Right lobe of liver (tissue), 4 donors: ENCODE results near the gene MKRN2OS.

Experiments
- CTCF ChIP-seq, 4 donors: fragments of 200-600 bp in 3 of 4; fragments of 450-650 bp in 1 of 4; IDR thresholded peaks; one replicate each; pipeline versions ENCODE4 v1.5.1 to v1.8.0; 2016 to 2022; ENCODE audit warnings: antibody characterized with exemption in 4 of 4, mild to moderate bottlenecking in 2 of 4
- POLR2A ChIP-seq: fragments of 450-650 bp; IDR thresholded peaks from one replicate; pipeline ENCODE4 v1.6.1; 2017; ENCODE audit warnings: antibody characterized with exemption, mild to moderate bottlenecking
- donor health status: DM: no; HTN: no; CAD: no.
- donor health status: DM: no; HTN: no; CAD: no.
- donor health status: DM: no; HTN: yes; CAD: no.

GRCh38 chr3:12557473-12558100, 12.3 kb upstream of the MKRN2OS start:
- TF ChIP-seq POLR2A (no peak), CTCF (IDR thresholded peaks at IDR 0.05) (no peak)
